K562 treated with DMSO at 1 percent for 12 hours (cell line): Measurements from ENCODE around the gene CFAP58. TPM values are rescaled to one million over a fixed set of nuclear protein-coding genes. Genes with fewer than 3 reads are reported as not detected.

ENCODE experiments used
- total RNA-seq: library from RNA; unstranded; fragments of 300-600 nt; gene quantifications from 2 replicates; pipeline ENCODE4 v1.2.3, GENCODE V29; 2022; ENCODE audit not compliant: insufficient read depth

Gene CFAP58
- 0.53 and 1.5 TPM in 2 replicates for total RNA-seq

DNA sequence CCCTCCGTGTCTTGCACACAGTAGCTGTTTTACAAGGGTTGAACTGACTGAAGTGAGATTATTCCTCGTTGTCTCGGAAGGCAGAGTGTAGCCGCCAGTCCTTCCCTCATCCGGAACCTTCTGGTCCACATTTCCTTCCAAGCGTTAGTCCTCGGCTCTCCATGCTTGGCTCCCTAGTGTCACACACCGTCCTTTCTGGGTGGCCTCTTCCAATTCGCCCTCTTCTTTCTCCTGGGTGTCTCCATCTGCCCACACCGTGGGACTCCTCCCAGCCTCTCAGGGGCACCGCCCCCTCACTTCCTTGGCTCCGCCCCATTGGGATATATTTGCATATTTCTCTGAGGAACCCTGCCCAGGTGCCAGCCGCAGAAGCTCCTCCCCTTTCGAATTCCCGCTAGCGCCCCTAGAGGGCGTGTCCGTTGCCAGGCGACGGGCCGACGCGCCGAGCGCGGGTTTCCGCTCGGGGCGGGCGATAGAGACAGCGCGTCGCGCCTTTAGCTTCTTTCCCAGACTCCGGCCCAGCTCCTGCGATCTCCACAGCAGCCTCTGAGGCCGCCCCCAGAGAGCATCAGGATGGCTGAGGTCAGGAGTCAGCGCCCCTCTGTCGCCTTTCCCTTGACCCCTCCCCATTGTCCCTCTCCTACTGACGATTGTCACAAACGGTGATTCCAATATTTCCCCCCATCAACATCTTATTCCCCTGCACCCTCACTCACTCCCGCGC, at the start of gene CFAP58:
CFAP58 (plus strand) TSS at position 509 of the 724 bp plus-strand sequence; CDS start at position 574, 65 bp downstream.

DNA sequence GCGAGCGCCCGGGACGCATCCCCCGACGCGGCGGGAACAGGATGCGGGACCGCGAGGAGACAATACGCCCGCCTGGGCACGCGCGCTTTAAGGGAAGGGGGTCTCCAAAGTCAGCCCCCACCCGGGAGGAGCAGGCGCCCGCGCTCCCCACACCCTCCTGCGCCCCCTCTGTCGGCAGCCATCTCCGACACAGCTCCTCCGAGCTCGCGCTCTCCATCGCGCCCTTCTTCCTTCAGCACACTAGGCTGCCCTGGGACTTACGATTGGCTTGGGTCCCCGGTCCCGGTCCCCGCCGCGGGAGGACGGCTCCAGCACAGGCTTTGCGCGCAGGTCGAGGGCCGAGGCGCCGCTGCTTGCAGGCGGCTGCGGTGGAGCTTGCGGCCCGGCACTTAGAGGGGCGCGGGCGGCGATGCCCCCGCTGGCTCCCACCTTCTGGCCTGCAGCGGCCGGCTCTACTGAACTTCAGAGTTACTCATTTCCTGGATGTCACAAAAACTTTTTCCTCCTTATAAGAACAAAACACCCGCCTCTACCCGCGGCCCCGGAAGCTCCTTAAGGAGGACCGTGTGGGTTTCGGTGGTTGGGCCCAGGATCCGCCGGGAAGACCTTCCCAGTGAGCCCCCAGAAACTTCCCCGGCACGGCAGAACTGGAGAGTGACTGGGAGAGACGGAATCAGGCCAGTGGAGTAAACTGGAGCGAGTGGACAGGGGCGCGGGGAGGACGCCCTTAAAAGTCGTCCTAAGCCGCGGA, 15.5 kb upstream of the CFAP58 start, which contains the start of gene ITPRIP:
ITPRIP (minus strand) TSS at position 481 of the 751 bp plus-strand sequence. CDS start 22,414 bp downstream, outside the sequence.

Other genes starting within 250 kb of the CFAP58 start
- 3.2 and 5.9 TPM in 2 replicates for gene SFR1, start 231.7 kb upstream of the CFAP58 start, total RNA-seq
- not detected in 2 replicates for gene CFAP43, start 121.5 kb upstream of the CFAP58 start, total RNA-seq
- gene GSTO1, start 98.9 kb upstream of the CFAP58 start, total RNA-seq: 162 and 178 TPM in 2 replicates
- 0.52 TPM in 1 of 2 replicates, not detected in the other for gene GSTO2, start 84.6 kb upstream of the CFAP58 start, total RNA-seq
- gene ITPRIP, start 15.4 kb upstream of the CFAP58 start, total RNA-seq: 6.7 and 18.7 TPM in 2 replicates